ENCODE data around the gene CDK5RAP2.

Gene CDK5RAP2

DNA sequence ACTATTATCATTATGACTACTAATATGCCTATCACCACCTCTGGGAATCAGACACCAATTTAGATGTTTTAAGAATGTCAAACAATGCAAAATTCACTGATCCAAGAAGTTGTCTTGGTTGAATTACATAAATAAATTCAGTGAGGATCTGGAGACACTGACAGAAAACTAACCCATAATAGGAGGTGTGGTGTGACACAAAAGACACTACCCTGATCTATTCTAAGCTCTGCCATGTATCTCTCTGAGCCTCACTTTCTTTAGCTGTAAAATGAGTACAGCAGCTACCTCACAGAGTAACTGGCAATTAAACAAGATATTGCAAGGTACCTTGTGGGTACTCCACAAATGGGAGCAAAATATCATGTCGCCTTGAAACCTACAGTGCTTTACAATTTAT lies 7.5 kb downstream of the CDK5RAP2 start:
- Histone ChIP-seq H3K27ac (ENCODE audit: low read length) (no peak overlapping the region), H3K9me3 (ENCODE audit: insufficient read depth, low read length) (no peaks in the 10 kb centered on the region), H3K79me2 (ENCODE audit: low read length) (peaks cover 61% of the 10 kb centered on the region)

DNA sequence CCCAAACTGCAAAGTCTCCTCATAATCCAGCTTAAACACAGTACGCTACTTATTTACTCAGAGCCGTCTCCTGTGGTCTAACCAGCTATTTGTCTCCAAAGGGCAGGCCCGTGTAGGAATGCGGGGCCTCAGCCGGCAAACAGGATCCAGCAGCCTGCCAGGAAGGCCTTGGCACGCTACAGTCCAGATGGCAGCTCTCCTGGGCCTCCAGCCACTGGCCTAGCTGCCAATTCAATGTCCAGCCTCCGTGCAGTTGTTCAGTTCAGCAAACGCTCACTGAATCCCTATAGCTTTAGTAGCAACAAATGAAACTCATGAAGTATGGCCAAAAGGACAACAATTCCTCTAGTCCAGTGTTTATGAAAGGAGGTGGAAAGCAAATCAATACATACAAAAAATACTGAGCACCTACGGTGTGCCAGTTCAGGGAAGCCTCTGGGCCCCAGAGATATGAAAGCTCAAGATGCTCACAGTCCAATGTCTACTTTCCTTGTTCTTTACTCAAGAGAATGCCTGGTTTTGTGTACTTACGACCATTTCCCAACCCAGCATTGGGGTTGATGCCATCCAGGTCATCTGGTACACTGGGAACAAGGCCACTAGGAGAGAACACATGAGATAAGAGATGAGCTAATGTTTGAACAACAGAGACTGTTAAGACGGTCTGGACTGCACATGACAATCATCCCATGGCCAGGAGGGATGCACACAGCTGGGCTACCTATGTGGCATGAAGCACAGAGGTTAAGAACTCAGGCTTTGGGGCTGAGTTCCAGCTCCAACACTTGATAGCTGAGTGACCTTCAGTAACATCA lies 8.3 kb downstream of the CDK5RAP2 start:
- no peak overlapping the region for H3K27ac ChIP-seq (ENCODE audit: low read length)

More for the DNA sequence above, 7.5 kb downstream of the CDK5RAP2 start:
- H3K4me2 ChIP-seq (ENCODE audit: low read length), result no peak overlapping the region
- H3K9ac ChIP-seq (ENCODE audit: low read length), result no peak overlapping the region
- no peak for TF ChIP-seq EZH2phosphoT487 (IDR thresholded peaks at IDR 0.05; ENCODE audit: low read depth)
- TF ChIP-seq, protein P1, sequence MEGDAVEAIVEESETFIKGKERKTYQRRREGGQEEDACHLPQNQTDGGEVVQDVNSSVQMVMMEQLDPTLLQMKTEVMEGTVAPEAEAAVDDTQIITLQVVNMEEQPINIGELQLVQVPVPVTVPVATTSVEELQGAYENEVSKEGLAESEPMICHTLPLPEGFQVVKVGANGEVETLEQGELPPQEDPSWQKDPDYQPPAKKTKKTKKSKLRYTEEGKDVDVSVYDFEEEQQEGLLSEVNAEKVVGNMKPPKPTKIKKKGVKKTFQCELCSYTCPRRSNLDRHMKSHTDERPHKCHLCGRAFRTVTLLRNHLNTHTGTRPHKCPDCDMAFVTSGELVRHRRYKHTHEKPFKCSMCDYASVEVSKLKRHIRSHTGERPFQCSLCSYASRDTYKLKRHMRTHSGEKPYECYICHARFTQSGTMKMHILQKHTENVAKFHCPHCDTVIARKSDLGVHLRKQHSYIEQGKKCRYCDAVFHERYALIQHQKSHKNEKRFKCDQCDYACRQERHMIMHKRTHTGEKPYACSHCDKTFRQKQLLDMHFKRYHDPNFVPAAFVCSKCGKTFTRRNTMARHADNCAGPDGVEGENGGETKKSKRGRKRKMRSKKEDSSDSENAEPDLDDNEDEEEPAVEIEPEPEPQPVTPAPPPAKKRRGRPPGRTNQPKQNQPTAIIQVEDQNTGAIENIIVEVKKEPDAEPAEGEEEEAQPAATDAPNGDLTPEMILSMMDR (IDR thresholded peaks at IDR 0.05; ENCODE audit: low read depth, low read length), result no peak
- H3K36me3 ChIP-seq (replicated peaks; ENCODE audit: low read depth, low read length), result peaks cover 42% of the 10 kb centered on the region
- 0 out of 2 replicates have a peak, but pooled peaks cover 6% of the 10 kb centered on the region for H4K20me1 ChIP-seq (ENCODE audit: insufficient read depth, low read length)
- H3K27me3 ChIP-seq (ENCODE audit: low read depth, low read length), result no peaks in the 10 kb centered on the region
- no peak overlapping the region for H2AFZ ChIP-seq (ENCODE audit: low read depth, low read length)
- no peak overlapping the region for H3K4me3 ChIP-seq (ENCODE audit: low read length)
- no peaks in the 10 kb centered on the region for H3K4me1 ChIP-seq (ENCODE audit: low read length)

DNA sequence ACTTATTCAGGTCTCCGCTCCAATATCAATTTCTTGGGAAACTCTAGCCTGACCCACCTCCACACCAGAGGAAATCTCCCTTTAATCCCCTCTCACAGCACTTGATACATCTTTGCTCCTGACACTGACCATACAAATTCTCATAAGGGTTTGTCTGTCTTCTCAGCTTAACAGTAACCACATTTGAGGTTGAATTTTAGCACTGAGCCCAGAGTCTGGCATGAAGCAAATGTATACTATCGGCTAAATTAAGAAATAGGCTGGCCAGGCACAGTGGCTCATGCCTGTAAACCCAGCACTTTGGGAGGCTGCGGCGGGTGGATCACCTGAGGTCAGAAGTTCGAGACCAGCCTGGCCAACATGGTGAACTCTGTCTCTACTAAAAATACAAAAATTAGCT lies 9.7 kb downstream of the CDK5RAP2 start:
- peaks cover 43% of the 10 kb centered on the region for H3K79me2 ChIP-seq (ENCODE audit: low read length)
- H3K36me3 ChIP-seq (replicated peaks; ENCODE audit: low read depth, low read length), result peaks cover 55% of the 10 kb centered on the region

More for the DNA sequence above, 8.3 kb downstream of the CDK5RAP2 start:
- TF ChIP-seq, protein P1 (IDR thresholded peaks at IDR 0.05; ENCODE audit: low read depth, low read length), result no peak
- no peak for TF ChIP-seq EZH2phosphoT487 (IDR thresholded peaks at IDR 0.05; ENCODE audit: low read depth)
- H3K4me1 ChIP-seq (ENCODE audit: low read length), result no peaks in the 10 kb centered on the region
- 0 out of 2 replicates have a peak, but pooled peaks cover 6% of the 10 kb centered on the region for H4K20me1 ChIP-seq (ENCODE audit: insufficient read depth, low read length)
- H3K79me2 ChIP-seq (ENCODE audit: low read length), result peaks cover 52% of the 10 kb centered on the region
- H3K27me3 ChIP-seq (ENCODE audit: low read depth, low read length), result no peaks in the 10 kb centered on the region
- H3K9ac ChIP-seq (ENCODE audit: low read length), result no peak overlapping the region
- H3K4me3 ChIP-seq (ENCODE audit: low read length), result no peak overlapping the region
- H3K4me2 ChIP-seq (ENCODE audit: low read length), result no peak overlapping the region
- peaks cover 49% of the 10 kb centered on the region for H3K36me3 ChIP-seq (replicated peaks; ENCODE audit: low read depth, low read length)
- no peak overlapping the region for H2AFZ ChIP-seq (ENCODE audit: low read depth, low read length)
- H3K9me3 ChIP-seq (ENCODE audit: insufficient read depth, low read length), result no peaks in the 10 kb centered on the region

DNA sequence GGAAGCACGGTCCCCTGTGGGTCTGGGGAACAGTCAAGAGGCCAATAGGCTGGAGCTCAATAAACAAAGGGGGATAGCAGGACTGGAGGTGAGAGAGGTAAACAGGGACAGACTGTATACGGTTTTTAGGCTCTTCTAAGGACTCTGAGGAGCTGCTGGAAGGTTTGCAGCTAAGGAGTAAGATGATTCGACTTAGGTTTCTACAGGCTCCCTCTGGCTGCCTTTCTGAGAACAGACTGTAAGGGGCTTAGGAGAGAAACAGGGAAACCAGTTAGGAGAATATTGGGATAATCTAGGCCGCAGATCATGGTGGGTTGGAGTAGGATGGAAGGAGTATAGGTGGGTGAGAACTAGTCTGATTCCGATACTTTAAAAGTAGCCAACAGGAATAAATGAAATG lies 10.4 kb downstream of the CDK5RAP2 start:
- H3K9me3 ChIP-seq (ENCODE audit: insufficient read depth, low read length), result no peaks in the 10 kb centered on the region

More for the DNA sequence above, 9.7 kb downstream of the CDK5RAP2 start:
- H3K4me3 ChIP-seq (ENCODE audit: low read length), result no peak overlapping the region
- H2AFZ ChIP-seq (ENCODE audit: low read depth, low read length), result no peak overlapping the region
- H3K4me2 ChIP-seq (ENCODE audit: low read length), result no peak overlapping the region
- H3K27me3 ChIP-seq (ENCODE audit: low read depth, low read length), result no peaks in the 10 kb centered on the region
- no peak overlapping the region for H3K27ac ChIP-seq (ENCODE audit: low read length)
- no peaks in the 10 kb centered on the region for H3K9me3 ChIP-seq (ENCODE audit: insufficient read depth, low read length)
- no peaks in the 10 kb centered on the region for H3K4me1 ChIP-seq (ENCODE audit: low read length)
- TF ChIP-seq EZH2phosphoT487 (IDR thresholded peaks at IDR 0.05; ENCODE audit: low read depth), result no peak
- TF ChIP-seq, protein P1 (IDR thresholded peaks at IDR 0.05; ENCODE audit: low read depth, low read length), result no peak
- H4K20me1 ChIP-seq (ENCODE audit: insufficient read depth, low read length), result peaks cover 6% of the 10 kb centered on the region; the same call in 1 of the 2 replicates
- H3K9ac ChIP-seq (ENCODE audit: low read length), result no peak overlapping the region

More for the DNA sequence above, 10.4 kb downstream of the CDK5RAP2 start:
- Histone ChIP-seq H3K4me2 (ENCODE audit: low read length) (no peak overlapping the region), H3K79me2 (ENCODE audit: low read length) (peaks cover 42% of the 10 kb centered on the region), H4K20me1 (ENCODE audit: insufficient read depth, low read length) (peaks cover 6% of the 10 kb centered on the region; the same call in 1 of the 2 replicates), H3K4me1 (ENCODE audit: low read length) (no peaks in the 10 kb centered on the region), H3K27me3 (ENCODE audit: low read depth, low read length) (no peaks in the 10 kb centered on the region), H3K36me3 (replicated peaks; ENCODE audit: low read depth, low read length) (peaks cover 59% of the 10 kb centered on the region), H2AFZ (ENCODE audit: low read depth, low read length) (no peak overlapping the region), H3K4me3 (ENCODE audit: low read length) (no peak overlapping the region), H3K9ac (ENCODE audit: low read length) (no peak overlapping the region), H3K27ac (ENCODE audit: low read length) (no peak overlapping the region)
- TF ChIP-seq EZH2phosphoT487 (IDR thresholded peaks at IDR 0.05; ENCODE audit: low read depth), result no peak
- TF ChIP-seq, protein P1 (IDR thresholded peaks at IDR 0.05; ENCODE audit: low read depth, low read length), result no peak
